HG03139 (cell line): Measurements from ENCODE around the gene STN1.

Experiments
- ATAC-seq: cut with Tn5 transposase; IDR thresholded peaks from one replicate; pipeline ENCODE4 v1.9.1; 2021; ENCODE audit not compliant: unreplicated experiment

The STN1 gene

GRCh38 chr10:103869336-103869735, 48.6 kb downstream of the STN1 start:
- no peak for ATAC-seq

GRCh38 chr10:103868200-103868599, 49.8 kb downstream of the STN1 start:
- ATAC-seq = no peak

GRCh38 chr10:103861505-103861904, 56.5 kb downstream of the STN1 start:
- no peak for ATAC-seq

- no peak for ATAC-seq
Measured at GRCh38 chr10:103859161-103860086, 58.6 kb downstream of the STN1 start.

GRCh38 chr10:103858360-103858759, 59.6 kb downstream of the STN1 start:
- ATAC-seq = no peak

GRCh38 chr10:103856797-103857170, 61.2 kb downstream of the STN1 start:
- ATAC-seq = no peak

GRCh38 chr10:103855852-103856796, 61.9 kb downstream of the STN1 start:
- ATAC-seq = no peak

- ATAC-seq = no peak
Measured at GRCh38 chr10:103855424-103855823, 62.6 kb downstream of the STN1 start, which contains the start of gene SH3PXD2A. TSS of gene SH3PXD2A (minus strand) at chr10:103855576. CDS start at chr10:103855266, 310 bp downstream.

GRCh38 chr10:103854686-103855391, 63.1 kb downstream of the STN1 start:
- no peak for ATAC-seq

GRCh38 chr10:103854265-103854685, 63.7 kb downstream of the STN1 start:
- ATAC-seq = no peak

- no peak for ATAC-seq
Measured at GRCh38 chr10:103853428-103854264, 64.3 kb downstream of the STN1 start.

- no peak for ATAC-seq
Measured at GRCh38 chr10:103852856-103853255, 65.1 kb downstream of the STN1 start.

- ATAC-seq = no peak
Measured at GRCh38 chr10:103852189-103852711, 65.7 kb downstream of the STN1 start.

- ATAC-seq = no peak
Measured at GRCh38 chr10:103851261-103851660, 66.7 kb downstream of the STN1 start.

GRCh38 chr10:103850572-103850895, 67.5 kb downstream of the STN1 start:
- ATAC-seq = no peak

- no peak for ATAC-seq
Measured at GRCh38 chr10:103849880-103850571, 68.0 kb downstream of the STN1 start.

- ATAC-seq = no peak
Measured at GRCh38 chr10:103849212-103849877, 68.6 kb downstream of the STN1 start.

GRCh38 chr10:103847909-103848468, 70.0 kb downstream of the STN1 start:
- no peak for ATAC-seq
